Adrenal gland (tissue), 5 donors: Measurements from ENCODE around the gene NBPF11.
"Not testable (repeated sequence)": the region's sequence is repeated elsewhere in the genome, so short reads cannot be mapped to it uniquely, and the experiment has no call there.

ENCODE experiments used
- POLR2A ChIP-seq, 2 donors: fragments of 450-650 bp; IDR thresholded peaks; one replicate each; pipeline ENCODE4 v1.6.1; 2017; ENCODE audit warnings: antibody characterized with exemption in 2 of 2, mild to moderate bottlenecking in 2 of 2, moderate library complexity in 1 of 2
- TF ChIP-seq, protein P1 (sequence below), 6 experiments: fragments of 450-650 bp in 4 of 6; fragments of 200-600 bp in 2 of 6; sonication (generic) in 1 of 6; IDR thresholded peaks; 1 replicate in 5 of 6; 2 replicates in 1 of 6; pipeline versions ENCODE4 v1.5.1 to v1.8.0; 2016 to 2021; ENCODE audit warnings: antibody characterized with exemption in 6 of 6, mild to moderate bottlenecking in 2 of 6, moderate library complexity in 1 of 6
- donor health status: DM: no; HTN: no; CAD: no.

DNA sequence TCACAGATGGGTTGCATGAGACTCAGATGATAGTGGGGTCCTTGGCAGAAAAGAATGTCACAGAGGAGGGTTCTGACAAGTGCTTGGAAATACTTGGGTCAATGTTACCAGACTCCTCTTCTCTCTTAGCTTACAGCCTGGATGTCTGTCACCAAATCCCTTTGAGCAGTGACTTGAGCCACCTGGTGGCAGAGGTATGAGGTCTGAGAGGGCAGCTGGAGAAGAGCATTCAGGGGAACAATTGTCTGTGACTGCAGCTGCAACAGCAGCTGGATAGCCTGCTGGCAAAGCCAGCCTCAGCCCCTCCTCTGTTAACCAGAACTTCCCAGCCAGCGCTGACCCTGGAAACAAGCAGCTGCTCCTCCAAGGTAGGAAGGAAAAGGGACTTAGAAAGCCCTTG lies 65.9 kb downstream of the NBPF11 start:
- TF ChIP-seq POLR2A (IDR thresholded peaks at IDR 0.05): not testable (repeated sequence)
- TF ChIP-seq, protein P1, sequence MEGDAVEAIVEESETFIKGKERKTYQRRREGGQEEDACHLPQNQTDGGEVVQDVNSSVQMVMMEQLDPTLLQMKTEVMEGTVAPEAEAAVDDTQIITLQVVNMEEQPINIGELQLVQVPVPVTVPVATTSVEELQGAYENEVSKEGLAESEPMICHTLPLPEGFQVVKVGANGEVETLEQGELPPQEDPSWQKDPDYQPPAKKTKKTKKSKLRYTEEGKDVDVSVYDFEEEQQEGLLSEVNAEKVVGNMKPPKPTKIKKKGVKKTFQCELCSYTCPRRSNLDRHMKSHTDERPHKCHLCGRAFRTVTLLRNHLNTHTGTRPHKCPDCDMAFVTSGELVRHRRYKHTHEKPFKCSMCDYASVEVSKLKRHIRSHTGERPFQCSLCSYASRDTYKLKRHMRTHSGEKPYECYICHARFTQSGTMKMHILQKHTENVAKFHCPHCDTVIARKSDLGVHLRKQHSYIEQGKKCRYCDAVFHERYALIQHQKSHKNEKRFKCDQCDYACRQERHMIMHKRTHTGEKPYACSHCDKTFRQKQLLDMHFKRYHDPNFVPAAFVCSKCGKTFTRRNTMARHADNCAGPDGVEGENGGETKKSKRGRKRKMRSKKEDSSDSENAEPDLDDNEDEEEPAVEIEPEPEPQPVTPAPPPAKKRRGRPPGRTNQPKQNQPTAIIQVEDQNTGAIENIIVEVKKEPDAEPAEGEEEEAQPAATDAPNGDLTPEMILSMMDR (IDR thresholded peaks at IDR 0.05): not testable (repeated sequence)
